H54 (cell line): Measurements from ENCODE around the gene CRELD2.

Experiments
- DNase-seq: peaks from one replicate; pipeline ENCODE4 v3.0.0; 2011; ENCODE audit warnings: low spot score, mixed read lengths; ENCODE audit not compliant: insufficient read length
- FAIRE-seq: peaks from 3 replicates; lab custom pipeline; 2011; peaks lifted over from hg19 to GRCh38; lab: Jason Lieb, UNC
- POLR2A ChIP-seq: IDR thresholded peaks from 2 replicates; pipeline ENCODE4 v1.6.1; 2011; ENCODE audit warnings: low read depth, mild to moderate bottlenecking, low read length

CRELD2 gene

DNA sequence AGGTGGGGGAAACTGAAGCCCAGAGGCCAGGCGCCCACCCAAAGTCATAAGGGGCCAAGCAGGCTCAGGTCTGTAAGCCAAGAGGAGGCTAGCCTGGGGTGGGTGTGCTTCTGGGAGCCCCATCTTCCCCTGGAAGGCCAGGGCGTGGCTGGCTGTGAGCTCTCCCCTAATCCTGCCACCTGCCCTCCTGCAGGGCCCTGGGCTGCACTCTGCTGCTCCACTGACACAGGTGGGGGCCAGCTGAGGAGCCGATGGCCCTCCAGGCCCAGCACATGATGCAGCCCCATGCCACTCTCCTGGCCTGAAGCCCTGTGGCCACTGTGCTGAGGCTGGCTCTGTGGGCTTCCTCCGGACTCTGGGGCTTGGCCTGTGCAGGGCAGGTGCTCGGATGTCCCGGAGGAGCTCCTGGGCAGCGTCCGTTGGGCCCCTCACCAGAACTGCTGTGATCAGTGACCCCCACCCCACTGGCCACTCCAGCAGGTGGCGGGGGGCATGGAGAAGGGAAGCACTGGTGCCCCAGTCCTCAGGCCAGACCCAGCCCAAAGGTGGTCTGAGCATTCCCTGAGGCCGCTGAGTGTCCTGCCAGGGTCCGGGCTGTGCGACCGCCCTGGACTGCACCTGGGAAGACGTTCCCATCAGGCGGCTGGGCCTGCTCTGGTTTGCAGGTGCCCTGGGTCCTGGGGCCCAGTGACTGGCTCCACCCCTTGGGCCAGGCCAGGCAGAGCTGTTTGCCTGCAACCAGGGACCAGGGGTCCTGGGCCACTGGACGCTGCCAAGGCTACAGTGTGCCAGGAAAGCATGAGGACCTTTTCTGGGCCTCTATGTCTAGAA, 50.6 kb downstream of the CRELD2 start:
- no peak for TF ChIP-seq POLR2A
- FAIRE-seq (no peak), DNase-seq (no peak)

DNA sequence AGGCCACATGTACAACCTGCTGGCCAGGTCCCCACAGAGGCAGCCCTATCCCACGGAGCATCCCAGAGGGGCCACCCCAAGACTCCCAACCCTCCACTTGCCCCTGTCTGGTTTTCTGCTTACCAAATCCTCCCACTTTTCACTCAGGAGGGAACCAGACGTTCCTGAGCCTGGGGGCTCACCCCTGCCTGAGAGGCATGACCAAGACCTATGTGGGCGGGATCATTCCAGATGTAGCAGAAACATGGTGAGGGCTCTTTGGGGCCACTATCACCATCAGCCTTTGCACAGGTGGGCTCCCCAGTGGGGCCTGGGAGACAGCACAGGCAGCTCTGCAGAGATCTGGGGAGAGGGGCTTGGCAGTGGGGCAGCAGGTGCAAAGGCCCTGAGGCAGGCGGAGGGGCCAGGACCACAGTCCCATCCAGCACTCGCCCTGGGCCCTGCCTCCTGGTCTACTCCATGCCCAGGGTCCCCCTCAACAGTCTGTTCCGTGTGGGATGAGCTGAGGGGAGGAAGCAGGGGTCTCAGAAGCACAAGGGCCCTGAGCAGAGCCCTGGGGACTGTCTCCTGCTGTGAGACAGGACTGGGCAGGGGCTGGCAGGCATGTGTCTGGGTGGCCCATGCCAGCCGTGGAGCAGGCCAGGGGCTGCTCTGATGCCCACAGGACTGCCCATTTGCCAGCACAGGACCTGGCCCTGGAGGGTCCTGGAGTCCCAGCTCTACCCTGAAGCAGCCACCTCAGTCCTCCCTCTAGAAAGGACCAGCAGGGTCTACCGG, 51.5 kb downstream of the CRELD2 start:
- no peak for TF ChIP-seq POLR2A
- DNase-seq = no peak
- FAIRE-seq = no peak

DNA sequence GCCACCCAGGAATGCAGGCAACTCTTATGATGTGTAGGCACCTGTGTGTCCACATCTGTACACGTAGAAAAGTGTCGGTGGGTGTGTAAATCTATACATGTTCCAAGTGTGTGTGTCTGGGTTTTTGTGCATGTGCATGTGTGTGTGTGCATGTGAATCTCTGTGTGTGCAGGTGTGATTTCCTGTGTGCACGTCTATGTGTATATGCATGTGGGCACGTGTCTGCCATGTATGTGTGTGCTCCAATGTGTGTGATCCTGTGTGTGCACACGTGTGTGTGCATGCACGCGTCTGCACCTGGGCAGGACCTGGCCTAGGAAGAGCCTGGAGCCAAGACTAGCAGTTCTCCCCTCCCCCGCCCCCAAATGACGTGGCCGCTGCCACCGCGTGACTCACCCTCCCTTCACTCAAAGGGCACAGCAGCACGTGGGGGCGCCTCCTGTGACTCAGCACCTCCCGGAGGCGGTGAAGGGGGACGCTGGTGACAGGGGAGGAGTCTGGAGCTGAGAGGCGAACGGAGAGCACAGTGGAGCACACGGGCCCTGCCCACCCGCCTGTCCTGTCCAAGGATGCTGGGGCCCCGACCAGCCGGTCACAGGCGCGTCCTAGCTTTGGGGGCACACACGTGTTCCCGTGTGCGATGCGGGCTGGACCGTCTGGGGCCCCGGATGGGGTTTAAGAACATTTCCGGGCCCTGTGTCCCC, 52.2 kb downstream of the CRELD2 start:
- peak; percentile 75 for TF ChIP-seq POLR2A
- DNase-seq (peak; percentile 90), FAIRE-seq (peak; percentile 81)

DNA sequence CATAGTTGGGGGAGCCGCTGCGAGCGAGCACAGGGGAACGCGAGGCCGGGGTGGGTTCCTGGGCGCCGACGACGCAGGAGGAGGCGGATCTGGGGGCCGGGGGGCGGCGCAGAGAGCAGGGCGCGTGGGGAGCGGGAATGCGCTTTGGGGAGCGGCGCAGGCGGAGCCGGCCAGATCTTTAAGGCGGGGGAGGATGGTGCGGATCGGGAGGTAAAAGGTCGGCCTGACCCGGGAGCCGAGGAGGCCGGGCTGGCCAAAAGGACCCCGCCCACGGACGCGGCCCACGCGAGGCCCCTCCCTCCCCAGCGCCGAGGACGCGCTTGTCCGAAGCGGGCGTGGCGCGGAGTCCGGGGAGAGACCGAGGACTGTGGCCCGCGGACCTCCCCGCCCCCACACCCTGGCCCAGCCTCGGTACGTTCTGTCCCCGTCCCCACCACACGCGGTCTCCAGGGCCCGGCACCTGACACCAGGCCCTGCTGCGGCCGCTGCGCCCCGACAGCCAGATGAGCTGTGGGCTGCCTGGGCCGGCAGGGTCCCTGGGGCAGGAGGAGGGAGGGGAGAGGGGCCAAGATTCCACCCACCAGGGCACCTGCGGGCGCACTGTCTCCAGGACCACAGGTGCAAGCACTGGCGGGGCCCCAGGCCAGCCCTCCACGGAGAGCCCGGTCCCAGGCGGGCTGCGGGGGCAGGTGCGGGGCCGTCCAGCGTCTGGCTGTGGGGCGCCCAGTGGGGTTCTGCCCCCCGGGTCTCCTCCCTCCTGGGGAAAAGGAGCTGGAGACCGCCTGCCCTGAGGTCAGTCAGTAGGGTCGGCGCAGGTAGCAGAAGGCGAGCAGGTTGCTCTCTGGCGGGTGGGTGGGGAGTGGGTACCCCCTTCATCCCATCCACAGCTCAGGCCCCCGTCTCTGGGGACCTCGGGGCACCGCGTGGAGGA, 53.1 kb downstream of the CRELD2 start:
- FAIRE-seq (no peak), DNase-seq (peak; percentile 65)
- no peak for TF ChIP-seq POLR2A

DNA sequence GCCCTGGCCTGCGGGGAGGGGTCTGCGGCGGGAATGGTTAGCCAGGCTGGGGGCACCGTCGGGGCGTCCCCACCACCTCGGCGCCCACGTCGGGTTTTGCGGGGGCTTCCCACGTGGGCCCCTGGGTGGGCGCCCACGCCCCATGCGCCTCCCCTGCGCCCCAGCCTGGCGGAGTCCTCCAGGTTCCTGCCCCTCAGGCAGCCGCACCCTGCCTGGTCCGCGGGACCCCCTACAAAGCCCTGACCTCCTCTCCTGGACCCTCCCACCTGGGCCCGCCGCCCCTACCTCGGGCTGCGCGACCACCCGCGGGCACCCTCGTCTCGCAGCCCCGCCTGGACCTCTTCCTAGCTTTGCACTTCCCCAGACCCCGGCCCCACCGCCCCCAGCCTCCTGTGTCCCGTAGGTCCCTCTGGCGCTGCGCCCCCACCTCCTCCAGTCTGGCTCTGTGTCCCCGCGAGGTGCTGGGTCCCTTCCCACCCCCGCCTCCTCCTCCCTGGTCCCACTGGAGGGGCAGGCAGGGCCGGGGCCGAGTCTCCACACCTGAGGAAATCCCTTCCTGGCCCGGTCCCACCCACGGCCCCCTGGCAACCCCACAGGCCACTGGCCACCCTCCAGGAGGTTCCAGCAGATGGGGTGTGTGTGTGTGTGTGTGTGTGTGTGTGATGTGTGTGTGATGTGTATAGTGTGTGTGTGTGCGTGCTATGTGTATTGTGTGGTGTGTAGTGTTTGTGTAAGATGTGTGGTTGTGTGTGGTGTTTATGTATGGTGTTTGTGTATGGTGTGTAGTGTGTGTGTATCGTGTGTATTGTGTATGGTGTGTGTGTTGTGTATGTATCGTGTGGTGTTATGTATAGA, 54.0 kb downstream of the CRELD2 start:
- DNase-seq (no peak), FAIRE-seq (no peak)
- TF ChIP-seq POLR2A = no peak

DNA sequence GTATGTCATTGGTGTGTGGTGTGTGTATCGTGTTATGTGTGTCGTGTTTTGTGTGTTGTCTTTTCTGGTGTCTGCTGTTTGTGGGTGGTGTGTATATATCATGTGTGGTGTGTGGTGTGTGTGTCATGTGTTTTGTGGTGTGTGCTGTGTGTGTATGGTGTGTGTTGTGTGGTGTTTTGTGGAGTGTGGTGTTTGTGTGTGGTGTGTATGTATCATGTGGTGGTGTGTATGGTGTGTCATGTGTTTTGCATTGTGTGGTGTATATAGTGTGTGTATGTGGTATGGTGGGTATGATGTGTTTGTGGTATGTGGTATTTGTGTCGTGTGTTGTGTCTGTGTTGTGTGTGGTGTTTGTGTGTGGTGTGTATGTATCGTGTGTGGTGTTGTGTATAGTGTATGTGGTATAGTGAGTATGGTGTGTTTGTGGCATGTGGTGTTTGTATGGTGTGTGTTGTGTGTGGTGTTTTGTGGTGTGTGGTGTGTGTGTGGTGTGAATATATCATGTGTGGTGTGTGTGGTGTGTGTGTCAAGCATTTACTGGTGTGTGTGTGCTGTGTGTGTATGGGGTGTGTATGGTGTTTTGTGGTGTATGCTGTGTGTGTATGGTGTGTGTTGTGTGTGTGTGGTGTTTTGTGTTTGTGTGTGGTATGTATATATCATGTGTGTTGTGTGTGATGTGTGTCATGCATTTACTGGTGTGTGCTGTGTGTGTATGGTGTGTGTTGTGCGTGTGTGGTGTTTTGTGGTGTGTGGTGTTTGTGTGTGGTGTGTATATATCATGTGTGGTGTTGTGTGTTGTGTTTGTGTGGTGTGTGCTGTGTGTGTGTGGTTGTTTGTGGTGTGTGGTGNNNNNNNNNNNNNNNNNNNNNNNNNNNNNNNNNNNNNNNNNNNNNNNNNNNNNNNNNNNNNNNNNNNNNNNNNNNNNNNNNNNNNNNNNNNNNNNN, 54.9 kb downstream of the CRELD2 start:
- FAIRE-seq (no peak), DNase-seq (no peak)
- no peak for TF ChIP-seq POLR2A

DNA sequence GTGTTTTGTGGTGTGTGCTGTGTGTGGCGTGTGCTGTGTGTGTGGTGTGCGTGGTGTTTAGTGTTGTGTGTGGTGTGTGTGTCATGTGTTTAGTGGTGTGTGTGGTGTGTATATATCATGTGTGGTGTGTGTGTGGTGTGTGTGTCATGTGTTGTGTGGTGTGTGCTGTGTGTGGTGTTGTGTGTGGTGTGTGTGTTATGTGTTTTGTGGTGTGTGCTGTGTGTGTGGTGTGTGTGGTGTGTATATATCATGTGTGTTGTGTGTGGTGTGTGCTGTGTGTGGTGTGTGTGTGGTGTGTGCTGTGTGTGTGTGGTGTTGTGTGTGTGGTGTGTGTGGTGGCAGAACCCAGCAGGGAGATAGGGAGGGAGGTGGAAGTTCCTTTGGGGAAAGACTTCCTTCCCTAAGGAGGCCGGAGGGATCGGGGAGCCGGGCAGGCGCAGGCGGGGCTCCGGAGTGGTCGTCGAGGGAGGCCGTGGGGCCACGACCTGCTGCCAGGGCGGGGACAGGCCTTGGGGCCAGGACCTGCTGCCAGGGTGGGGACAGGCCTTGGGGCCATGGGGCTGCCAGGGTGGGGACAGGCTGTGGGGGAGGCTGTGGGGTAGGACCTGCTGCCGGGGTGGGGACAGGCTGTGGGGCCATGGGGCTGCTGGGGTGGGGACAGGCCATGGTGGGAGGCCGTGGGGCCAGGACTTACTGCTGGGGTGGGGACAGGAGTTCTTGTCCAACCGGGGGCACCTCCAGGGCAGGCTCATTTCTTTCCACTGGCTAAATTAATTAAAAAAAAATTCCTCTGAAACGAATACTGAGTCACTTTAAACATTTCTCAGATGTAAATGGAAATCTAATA, 57.3 kb downstream of the CRELD2 start:
- no peak for TF ChIP-seq POLR2A
- DNase-seq = no peak
- no peak for FAIRE-seq

DNA sequence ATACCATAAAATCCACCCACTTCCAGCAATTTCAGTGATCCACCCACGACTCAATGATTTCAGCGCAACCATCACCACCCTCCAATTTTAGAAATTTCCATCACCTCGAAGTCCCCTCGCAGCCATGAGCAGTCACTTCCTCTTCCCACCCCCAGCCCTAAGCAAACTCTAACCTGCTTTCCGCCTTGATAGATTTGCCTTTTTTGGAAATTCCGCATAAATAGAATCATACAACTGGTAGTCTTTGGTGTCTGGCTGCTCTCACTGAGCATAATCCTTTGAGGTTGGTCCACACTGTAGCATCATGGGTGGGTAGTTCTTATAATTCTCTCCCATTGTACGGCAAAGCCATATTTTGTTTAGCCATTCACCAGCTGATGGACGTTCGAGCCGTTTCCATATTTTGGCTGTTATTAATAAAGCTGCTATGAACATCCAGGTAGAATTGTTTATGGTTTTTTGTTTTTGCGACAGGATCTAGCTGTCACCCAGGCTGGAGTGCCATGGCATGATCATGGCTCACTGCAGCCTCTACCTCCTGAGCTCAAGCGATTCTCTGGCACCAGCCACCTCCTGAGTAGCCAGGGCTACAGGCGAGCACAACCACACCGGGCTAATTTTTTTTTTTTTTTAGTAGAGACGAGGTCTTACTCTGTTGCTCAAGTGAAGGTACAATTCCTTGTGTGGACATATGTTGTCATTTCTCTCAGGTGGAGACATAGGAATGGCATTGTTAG, 58.2 kb downstream of the CRELD2 start:
- no peak for DNase-seq
- no peak for FAIRE-seq
- no peak for TF ChIP-seq POLR2A
